RWPE2 (cell line): ENCODE measurements around the gene CDC34.

ENCODE experiments used
- ATAC-seq: fragments of 200-7000 bp; cut with Tn5 transposase; 3 replicates; pipeline ENCODE4 v1.9.1; 2021; ENCODE audit warnings: low read depth
- DNase-seq: peaks from one replicate; pipeline ENCODE4 v3.0.0-alpha.2; 2020; ENCODE audit warnings: low spot score
- H3K27ac ChIP-seq: fragments of 450-650 bp; 2 replicates; pipeline ENCODE4 v1.5.1; 2017; ENCODE audit warnings: mild to moderate bottlenecking; ENCODE audit not compliant: poor library complexity, severe bottlenecking
- H3K27me3 ChIP-seq: fragments of 250-450 bp; sonication (Bioruptor Pico); 2 replicates; pipeline ENCODE4 v1.5.1; 2021; ENCODE audit warnings: mild to moderate bottlenecking, moderate library complexity; ENCODE audit not compliant: insufficient read depth, poor library complexity, severe bottlenecking
- H3K36me3 ChIP-seq: fragments of 250-450 bp; sonication (Bioruptor Pico); 2 replicates; pipeline ENCODE4 v1.5.1; 2020; ENCODE audit warnings: low read depth, mild to moderate bottlenecking, moderate library complexity
- H3K4me1 ChIP-seq: fragments of 250-450 bp; sonication (Bioruptor Pico); 2 replicates; pipeline ENCODE4 v1.5.1; 2021; ENCODE audit warnings: mild to moderate bottlenecking, moderate library complexity; ENCODE audit not compliant: insufficient read depth, poor library complexity, severe bottlenecking
- H3K4me3 ChIP-seq: fragments of 250-450 bp; sonication (Bioruptor Pico); 2 replicates; pipeline ENCODE4 v1.5.1; 2021; ENCODE audit warnings: mild to moderate bottlenecking, moderate library complexity; ENCODE audit not compliant: severe bottlenecking
- H3K9me3 ChIP-seq: fragments of 250-450 bp; sonication (Bioruptor Pico); 2 replicates; pipeline ENCODE4 v1.5.1; 2021; ENCODE audit warnings: mild to moderate bottlenecking, moderate library complexity; ENCODE audit not compliant: severe bottlenecking
- TF ChIP-seq, protein P1 (sequence below): fragments of 450-650 bp; IDR thresholded peaks from one replicate; pipeline ENCODE4 v1.5.1; 2017; ENCODE audit warnings: mild to moderate bottlenecking, moderate library complexity; ENCODE audit not compliant: poor library complexity, severe bottlenecking

CDC34 gene

DNA sequence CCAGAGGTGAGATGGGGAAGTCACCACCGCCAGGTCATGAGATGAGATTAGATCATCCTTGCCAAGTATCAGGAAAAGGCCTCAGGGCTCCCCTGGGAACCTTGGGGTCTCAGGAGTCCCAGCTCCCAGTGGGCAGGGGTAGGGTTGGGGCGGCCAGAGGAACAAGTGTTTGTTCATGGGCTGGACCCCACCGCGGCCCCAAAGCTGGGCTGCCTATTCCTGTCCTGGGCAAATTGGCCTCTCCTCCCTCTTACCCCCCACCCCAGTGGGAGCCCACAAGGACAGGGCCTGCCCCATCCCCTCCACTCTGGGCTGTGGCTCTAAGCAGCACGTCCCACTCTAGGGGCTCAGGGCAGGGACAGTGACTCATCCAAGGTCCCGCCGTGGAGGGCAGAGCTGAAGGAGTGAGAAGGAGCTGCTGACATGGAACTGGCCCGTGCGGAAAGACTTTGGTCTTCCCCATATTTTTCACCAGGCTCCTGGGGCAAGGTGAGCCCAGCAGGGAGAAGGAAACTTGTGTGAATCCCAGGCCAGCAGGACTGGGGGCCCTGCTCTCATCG is 54.1 kb downstream of the CDC34 start:
- Histone ChIP-seq H3K36me3 (peaks cover 17% of the 10 kb centered on the region), H3K27ac (no peak overlapping the region), H3K27me3 (peaks cover 16% of the 10 kb centered on the region), H3K9me3 (no peaks in the 10 kb centered on the region), H3K4me1 (no peaks in the 10 kb centered on the region), H3K4me3 (no peak overlapping the region)
- 0 out of 3 replicates have a peak, but pooled peaks have one; percentile 4 for ATAC-seq
- no peak for DNase-seq
- TF ChIP-seq, protein P1, sequence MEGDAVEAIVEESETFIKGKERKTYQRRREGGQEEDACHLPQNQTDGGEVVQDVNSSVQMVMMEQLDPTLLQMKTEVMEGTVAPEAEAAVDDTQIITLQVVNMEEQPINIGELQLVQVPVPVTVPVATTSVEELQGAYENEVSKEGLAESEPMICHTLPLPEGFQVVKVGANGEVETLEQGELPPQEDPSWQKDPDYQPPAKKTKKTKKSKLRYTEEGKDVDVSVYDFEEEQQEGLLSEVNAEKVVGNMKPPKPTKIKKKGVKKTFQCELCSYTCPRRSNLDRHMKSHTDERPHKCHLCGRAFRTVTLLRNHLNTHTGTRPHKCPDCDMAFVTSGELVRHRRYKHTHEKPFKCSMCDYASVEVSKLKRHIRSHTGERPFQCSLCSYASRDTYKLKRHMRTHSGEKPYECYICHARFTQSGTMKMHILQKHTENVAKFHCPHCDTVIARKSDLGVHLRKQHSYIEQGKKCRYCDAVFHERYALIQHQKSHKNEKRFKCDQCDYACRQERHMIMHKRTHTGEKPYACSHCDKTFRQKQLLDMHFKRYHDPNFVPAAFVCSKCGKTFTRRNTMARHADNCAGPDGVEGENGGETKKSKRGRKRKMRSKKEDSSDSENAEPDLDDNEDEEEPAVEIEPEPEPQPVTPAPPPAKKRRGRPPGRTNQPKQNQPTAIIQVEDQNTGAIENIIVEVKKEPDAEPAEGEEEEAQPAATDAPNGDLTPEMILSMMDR: no peak

DNA sequence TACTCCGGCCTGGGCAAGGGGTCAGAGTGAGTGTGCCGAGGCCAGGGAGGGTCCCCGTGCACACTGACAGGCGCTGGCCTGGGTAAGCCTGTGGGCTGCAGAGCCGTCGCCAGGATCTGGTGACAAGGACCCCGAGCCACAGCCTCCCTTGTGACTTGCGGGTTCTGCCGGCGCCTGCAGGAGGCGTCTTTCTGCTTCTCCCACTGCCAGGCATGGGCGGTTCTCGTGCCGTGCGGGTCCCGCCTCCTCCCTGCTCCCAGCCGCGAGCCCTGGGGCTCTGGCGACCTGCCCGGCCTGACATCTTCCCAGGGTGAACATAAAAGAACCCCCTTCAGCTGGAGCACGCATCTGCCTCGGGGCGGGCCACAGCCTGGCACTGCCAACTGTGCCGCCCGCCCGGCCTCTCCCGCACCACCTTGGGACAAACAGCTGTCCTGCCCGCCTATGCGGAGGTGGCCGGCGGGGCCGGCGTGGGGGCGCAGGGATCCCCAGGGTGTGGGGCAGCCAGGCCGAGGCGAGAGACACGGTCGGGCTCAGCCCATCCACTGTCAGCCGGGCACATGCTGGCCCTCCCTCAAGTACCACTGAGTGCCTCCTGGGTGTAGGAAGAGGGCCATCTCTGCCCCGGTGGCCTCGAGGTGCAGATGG is 56.7 kb downstream of the CDC34 start:
- Histone ChIP-seq H3K9me3 (no peaks in the 10 kb centered on the region), H3K27ac (no peak overlapping the region), H3K4me3 (no peak overlapping the region), H3K4me1 (no peaks in the 10 kb centered on the region), H3K27me3 (peaks cover 29% of the 10 kb centered on the region), H3K36me3 (0 out of 2 replicates have a peak, but pooled peaks cover 2% of the 10 kb centered on the region)
- TF ChIP-seq, protein P1: peak; percentile 24
- peak; percentile 75 for DNase-seq
- peak; percentile 50 for ATAC-seq

DNA sequence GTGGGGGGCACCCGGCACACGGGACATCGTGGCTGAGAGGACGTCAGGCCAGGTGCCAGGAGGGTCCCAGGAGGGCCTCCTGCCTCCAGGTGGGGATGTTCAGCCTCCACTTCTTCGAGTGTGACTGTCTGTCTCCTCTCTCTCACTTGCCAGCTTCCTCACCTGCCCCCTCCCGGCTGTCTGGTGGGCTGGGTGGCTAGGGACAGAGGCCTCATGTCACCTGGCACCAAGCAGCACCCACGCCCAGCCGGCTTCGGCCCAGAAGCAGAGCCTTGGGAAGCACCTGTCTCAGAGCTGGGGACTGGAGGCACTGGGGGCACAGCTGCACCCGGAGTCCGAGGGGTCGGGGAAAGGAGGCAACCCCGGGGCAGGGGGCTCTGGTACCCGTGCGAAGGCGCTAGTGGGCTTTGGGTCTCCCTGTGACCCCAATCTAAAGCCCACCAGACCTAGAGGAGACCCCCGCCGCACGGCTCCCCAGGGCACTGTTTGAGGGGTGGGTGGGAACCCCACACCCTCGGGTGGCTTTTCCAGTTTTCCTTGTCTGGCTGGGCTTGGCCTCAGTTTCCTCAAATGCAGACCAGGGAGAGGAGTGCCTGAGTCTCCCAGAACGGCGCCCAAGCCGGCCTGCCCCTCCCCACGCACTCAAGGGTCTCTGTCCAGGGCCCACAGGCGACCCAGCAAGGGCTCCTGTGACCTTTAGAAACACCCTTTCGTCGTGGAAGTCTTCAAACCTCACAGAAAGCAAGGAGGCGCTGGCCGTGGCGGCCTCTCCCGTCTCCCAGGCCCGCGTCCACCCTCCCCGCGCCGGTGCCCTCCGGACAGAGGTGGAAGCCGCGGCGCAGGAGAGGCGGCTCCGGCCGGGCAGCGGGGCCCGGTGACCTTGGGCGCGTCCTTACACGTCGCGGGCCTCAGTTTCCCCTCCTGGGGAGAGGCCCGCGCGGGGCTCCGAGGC is 57.5 kb downstream of the CDC34 start:
- no peak overlapping the region for H3K4me3 ChIP-seq
- peaks cover 29% of the 10 kb centered on the region for H3K27me3 ChIP-seq
- no peaks in the 10 kb centered on the region for H3K9me3 ChIP-seq
- TF ChIP-seq, protein P1: no peak
- no peak overlapping the region for H3K27ac ChIP-seq
- H3K4me1 ChIP-seq: no peaks in the 10 kb centered on the region
- ATAC-seq (no peak), DNase-seq (peak; percentile 45)
- no peaks in the 10 kb centered on the region for H3K36me3 ChIP-seq

DNA sequence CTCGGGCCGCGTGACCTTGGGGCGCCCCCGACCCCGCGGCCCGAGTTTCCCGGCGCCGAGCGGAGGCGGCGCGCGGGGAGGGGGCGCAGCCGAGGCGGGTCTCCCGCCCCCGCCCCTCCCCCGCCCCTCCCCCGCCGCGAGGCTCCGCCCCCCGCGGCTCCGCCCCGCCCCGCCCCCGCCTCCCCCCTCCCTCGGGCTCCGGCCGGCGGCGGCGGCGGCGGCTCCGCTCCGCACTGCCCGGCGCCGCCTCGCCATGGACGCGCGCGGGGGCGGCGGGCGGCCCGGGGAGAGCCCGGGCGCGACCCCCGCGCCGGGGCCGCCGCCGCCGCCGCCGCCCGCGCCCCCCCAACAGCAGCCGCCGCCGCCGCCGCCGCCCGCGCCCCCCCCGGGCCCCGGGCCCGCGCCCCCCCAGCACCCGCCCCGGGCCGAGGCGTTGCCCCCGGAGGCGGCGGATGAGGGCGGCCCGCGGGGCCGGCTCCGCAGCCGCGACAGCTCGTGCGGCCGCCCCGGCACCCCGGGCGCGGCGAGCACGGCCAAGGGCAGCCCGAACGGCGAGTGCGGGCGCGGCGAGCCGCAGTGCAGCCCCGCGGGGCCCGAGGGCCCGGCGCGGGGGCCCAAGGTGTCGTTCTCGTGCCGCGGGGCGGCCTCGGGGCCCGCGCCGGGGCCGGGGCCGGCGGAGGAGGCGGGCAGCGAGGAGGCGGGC is 58.3 kb downstream of the CDC34 start, which contains the start of gene HCN2:
HCN2 (plus strand) TSS at position 189 of the 703 bp plus-strand sequence; CDS start at position 254, 65 bp downstream.
- ATAC-seq: no peak
- Histone ChIP-seq H3K4me1 (no peaks in the 10 kb centered on the region), H3K4me3 (peak within 1 kb of the TSS; percentile 18)

More for the DNA sequence above, 58.3 kb downstream of the CDC34 start, which contains the start of gene HCN2:
- no peak for DNase-seq
- Histone ChIP-seq H3K9me3 (no peaks in the 10 kb centered on the region), H3K27ac (no peak within 1 kb of the TSS), H3K27me3 (peaks cover 29% of the 10 kb centered on the region), H3K36me3 (no peaks in the 10 kb centered on the region)
- TF ChIP-seq, protein P1: no peak
